Measurements from ENCODE around the gene TBC1D22A. TPM values are rescaled to one million over a fixed set of nuclear protein-coding genes. Genes with fewer than 3 reads are reported as not detected.

Gene TBC1D22A
- total RNA-seq, 2 donors from 2014 or later, result 21.0 to 27.9 TPM

DNA sequence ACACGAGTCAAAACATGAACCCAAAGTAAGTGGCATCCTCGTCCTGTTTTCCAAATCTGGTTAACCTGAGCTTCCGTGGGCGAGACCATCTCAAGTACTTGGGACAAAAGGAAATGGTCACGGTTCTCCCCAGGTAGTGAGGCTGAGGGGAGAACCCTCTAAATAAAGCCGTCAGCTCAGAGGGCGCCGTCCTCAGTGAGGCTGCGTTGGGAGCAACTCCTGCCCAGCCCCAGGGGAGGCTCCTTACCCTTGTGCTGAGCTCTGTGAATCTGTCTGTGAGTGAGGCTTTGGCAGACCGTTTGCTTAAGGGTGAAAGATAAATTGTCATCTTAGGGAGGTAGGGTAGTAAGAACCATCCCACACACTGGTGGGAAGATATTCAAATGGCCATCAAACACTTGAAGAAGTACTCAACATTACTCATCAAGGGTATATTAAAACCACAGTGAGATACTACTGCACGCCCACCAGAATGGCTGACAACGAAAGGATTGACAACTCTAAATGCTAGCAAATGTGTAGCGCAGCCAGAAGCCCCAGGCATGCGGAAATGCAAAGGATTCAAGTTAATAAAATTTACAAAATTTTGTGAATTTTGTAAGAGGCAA lies 321.0 kb downstream of the TBC1D22A start:
- peaks cover 44% of the 10 kb centered on the region for H3K9me3 Mint-ChIP-seq
- DNase-seq, result peak; percentile 33
- 93 to 98% methylated on average over 8 to 14 of the region's 14 CpGs for WGBS, 2 experiments (ENCODE audit: insufficient coverage in 1 of 2, insufficient read length in 1 of 2)
- H3K27me3 Mint-ChIP-seq (ENCODE audit: insufficient read depth), result no peaks in the 10 kb centered on the region
- Histone ChIP-seq H3K9me3 (ENCODE audit: control insufficient read depth, low read length) (peaks cover 37% of the 10 kb centered on the region), H3K27ac (ENCODE audit: low read depth, low read length) (no peak overlapping the region), H3K36me3 (ENCODE audit: control insufficient read depth, insufficient read depth, low read length) (no peaks in the 10 kb centered on the region), H3K27me3 (ENCODE audit: control insufficient read depth, insufficient read depth, low read length, poor library complexity, severe bottlenecking) (no peaks in the 10 kb centered on the region), H3K4me1 (ENCODE audit: control insufficient read depth, insufficient read depth, low read length) (no peaks in the 10 kb centered on the region), H3K4me3 (ENCODE audit: low read length) (no peak overlapping the region), H3K9ac (ENCODE audit: extremely low read depth, low read length, poor library complexity, severe bottlenecking) (no peak overlapping the region)
- peaks cover 2% of the 10 kb centered on the region for H3K36me3 Mint-ChIP-seq (ENCODE audit: low read depth)
- peaks cover 6% of the 10 kb centered on the region for H3K4me1 Mint-ChIP-seq
- TF ChIP-seq, protein P1, sequence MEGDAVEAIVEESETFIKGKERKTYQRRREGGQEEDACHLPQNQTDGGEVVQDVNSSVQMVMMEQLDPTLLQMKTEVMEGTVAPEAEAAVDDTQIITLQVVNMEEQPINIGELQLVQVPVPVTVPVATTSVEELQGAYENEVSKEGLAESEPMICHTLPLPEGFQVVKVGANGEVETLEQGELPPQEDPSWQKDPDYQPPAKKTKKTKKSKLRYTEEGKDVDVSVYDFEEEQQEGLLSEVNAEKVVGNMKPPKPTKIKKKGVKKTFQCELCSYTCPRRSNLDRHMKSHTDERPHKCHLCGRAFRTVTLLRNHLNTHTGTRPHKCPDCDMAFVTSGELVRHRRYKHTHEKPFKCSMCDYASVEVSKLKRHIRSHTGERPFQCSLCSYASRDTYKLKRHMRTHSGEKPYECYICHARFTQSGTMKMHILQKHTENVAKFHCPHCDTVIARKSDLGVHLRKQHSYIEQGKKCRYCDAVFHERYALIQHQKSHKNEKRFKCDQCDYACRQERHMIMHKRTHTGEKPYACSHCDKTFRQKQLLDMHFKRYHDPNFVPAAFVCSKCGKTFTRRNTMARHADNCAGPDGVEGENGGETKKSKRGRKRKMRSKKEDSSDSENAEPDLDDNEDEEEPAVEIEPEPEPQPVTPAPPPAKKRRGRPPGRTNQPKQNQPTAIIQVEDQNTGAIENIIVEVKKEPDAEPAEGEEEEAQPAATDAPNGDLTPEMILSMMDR (conservative IDR thresholded peaks at IDR 0.05), result no peak
- H3K4me3 Mint-ChIP-seq, result no peak overlapping the region
- H3K27ac Mint-ChIP-seq, result no peak overlapping the region

DNA sequence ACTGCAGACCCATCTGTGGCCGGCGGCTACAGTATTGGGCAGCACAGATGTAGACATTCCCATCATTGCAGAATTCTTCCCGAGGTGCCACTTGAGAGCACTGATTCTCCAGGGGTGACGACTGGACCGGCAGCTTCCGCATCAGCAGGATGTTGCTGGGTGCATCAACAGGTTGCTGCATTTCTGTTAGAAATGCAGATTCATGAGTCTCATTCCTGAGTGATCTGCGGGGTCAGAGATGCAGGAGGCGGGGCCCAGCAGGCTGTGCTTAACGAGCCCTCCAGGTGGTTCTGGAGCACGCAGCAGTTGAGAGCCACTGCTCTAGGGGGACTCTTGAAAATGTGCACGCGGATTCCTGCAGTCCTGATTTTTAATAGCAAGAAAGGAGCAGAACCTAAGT lies 321.8 kb downstream of the TBC1D22A start:
- Histone ChIP-seq H3K9me3 (ENCODE audit: control insufficient read depth, low read length) (peaks cover 34% of the 10 kb centered on the region), H3K27ac (ENCODE audit: low read depth, low read length) (no peak overlapping the region), H3K4me1 (ENCODE audit: control insufficient read depth, insufficient read depth, low read length) (no peaks in the 10 kb centered on the region), H3K4me3 (ENCODE audit: low read length) (no peak overlapping the region), H3K36me3 (ENCODE audit: control insufficient read depth, insufficient read depth, low read length) (no peaks in the 10 kb centered on the region), H3K27me3 (ENCODE audit: control insufficient read depth, insufficient read depth, low read length, poor library complexity, severe bottlenecking) (no peaks in the 10 kb centered on the region), H3K9ac (ENCODE audit: extremely low read depth, low read length, poor library complexity, severe bottlenecking) (no peak overlapping the region)
- TF ChIP-seq, protein P1 (conservative IDR thresholded peaks at IDR 0.05), result no peak
- Mint-ChIP-seq H3K4me1 (peaks cover 14% of the 10 kb centered on the region), H3K27ac (no peak overlapping the region), H3K4me3 (no peak overlapping the region), H3K36me3 (ENCODE audit: low read depth) (peaks cover 2% of the 10 kb centered on the region), H3K27me3 (ENCODE audit: insufficient read depth) (no peaks in the 10 kb centered on the region), H3K9me3 (peaks cover 36% of the 10 kb centered on the region)
- WGBS, 2 experiments (ENCODE audit: insufficient coverage in 1 of 2, insufficient read length in 1 of 2), result 59 to 60% methylated on average over 12 of the region's 12 CpGs
- peak; percentile 83 for DNase-seq

DNA sequence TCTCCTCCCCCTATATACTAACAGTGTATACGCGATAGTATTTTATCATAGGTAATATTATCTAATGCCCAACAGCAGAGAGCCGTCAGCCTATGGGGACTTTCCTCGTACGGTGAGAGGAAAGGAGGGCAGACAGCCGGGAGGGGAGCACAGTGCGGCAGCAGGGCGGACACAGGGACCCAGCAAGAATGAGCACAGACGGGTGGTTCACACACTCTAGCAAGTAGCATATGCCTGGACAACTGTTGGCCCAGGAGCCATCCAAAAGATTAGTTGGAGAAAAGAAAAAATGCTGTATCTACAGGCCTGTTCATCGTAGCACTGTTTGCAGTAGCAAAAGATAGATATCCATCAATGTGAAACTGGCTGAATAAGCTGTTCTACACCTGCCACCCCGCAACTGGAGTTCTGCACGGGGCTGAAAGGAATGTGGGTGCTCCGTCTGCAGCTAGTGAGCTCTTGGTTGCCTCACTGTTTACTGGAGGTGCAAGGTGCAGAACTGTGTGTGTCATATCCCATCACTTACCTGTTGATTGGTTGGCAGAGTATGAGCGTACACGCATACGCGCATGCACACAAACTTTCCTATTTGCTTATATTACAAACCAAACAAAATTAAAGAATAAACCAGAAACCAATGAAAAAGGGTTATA lies 324.3 kb downstream of the TBC1D22A start:
- Histone ChIP-seq H3K27me3 (ENCODE audit: control insufficient read depth, insufficient read depth, low read length, poor library complexity, severe bottlenecking) (no peaks in the 10 kb centered on the region), H3K9me3 (ENCODE audit: control insufficient read depth, low read length) (peaks cover 11% of the 10 kb centered on the region), H3K36me3 (ENCODE audit: control insufficient read depth, insufficient read depth, low read length) (no peaks in the 10 kb centered on the region), H3K4me3 (ENCODE audit: low read length) (no peak overlapping the region), H3K9ac (ENCODE audit: extremely low read depth, low read length, poor library complexity, severe bottlenecking) (no peak overlapping the region), H3K27ac (ENCODE audit: low read depth, low read length) (no peak overlapping the region), H3K4me1 (ENCODE audit: control insufficient read depth, insufficient read depth, low read length) (no peaks in the 10 kb centered on the region)
- Mint-ChIP-seq H3K4me3 (no peak overlapping the region), H3K27ac (peak overlapping the region; percentile 32), H3K36me3 (ENCODE audit: low read depth) (no peaks in the 10 kb centered on the region), H3K27me3 (ENCODE audit: insufficient read depth) (no peaks in the 10 kb centered on the region), H3K9me3 (peaks cover 13% of the 10 kb centered on the region), H3K4me1 (peaks cover 32% of the 10 kb centered on the region)
- 90 to 94% methylated on average over 10 to 17 of the region's 17 CpGs for WGBS, 2 experiments (ENCODE audit: insufficient coverage in 1 of 2, insufficient read length in 1 of 2)
- DNase-seq, result no peak
- TF ChIP-seq, protein P1 (conservative IDR thresholded peaks at IDR 0.05), result no peak

Data from endodermal cell (in vitro differentiated cells).